ENCODE measurements around the gene LFNG. TPM values are rescaled to one million over a fixed set of nuclear protein-coding genes. Genes with fewer than 3 reads are reported as not detected.

LFNG gene
- total RNA-seq, 1 donor from 2014 or later = 58.0 TPM

DNA sequence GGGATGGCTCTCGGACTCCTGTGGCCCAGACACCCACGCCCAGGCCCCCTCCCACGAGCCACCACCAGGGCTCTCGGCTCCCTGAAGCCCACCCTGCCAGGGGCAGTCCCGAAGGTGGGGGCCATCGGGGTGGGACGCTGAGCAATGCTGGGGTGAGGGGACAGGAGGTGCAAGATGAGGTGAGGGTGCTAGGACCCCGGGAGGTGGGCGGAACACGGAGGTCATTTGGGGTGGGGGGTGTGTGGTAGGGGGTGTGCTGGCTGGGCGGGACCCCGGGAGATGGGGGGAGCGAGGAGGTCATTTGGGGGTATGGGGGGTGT lies 17.0 kb upstream of the LFNG start:
- TF ChIP-seq, protein P1, sequence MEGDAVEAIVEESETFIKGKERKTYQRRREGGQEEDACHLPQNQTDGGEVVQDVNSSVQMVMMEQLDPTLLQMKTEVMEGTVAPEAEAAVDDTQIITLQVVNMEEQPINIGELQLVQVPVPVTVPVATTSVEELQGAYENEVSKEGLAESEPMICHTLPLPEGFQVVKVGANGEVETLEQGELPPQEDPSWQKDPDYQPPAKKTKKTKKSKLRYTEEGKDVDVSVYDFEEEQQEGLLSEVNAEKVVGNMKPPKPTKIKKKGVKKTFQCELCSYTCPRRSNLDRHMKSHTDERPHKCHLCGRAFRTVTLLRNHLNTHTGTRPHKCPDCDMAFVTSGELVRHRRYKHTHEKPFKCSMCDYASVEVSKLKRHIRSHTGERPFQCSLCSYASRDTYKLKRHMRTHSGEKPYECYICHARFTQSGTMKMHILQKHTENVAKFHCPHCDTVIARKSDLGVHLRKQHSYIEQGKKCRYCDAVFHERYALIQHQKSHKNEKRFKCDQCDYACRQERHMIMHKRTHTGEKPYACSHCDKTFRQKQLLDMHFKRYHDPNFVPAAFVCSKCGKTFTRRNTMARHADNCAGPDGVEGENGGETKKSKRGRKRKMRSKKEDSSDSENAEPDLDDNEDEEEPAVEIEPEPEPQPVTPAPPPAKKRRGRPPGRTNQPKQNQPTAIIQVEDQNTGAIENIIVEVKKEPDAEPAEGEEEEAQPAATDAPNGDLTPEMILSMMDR (IDR thresholded peaks at IDR 0.05) = no peak
- TF ChIP-seq EZH2 (IDR thresholded peaks at IDR 0.05) = no peak
- no peak for TF ChIP-seq EZH2phosphoT487 (IDR thresholded peaks at IDR 0.05)
- H3K36me3 Mint-ChIP-seq = no peaks in the 10 kb centered on the region
- no peak overlapping the region for H3K4me3 ChIP-seq
- no peaks in the 10 kb centered on the region for H4K20me1 ChIP-seq (ENCODE audit: low read depth)
- H3K4me1 ChIP-seq = peaks cover 39% of the 10 kb centered on the region
- no peak overlapping the region for H3K27ac ChIP-seq
- H3K36me3 ChIP-seq = no peaks in the 10 kb centered on the region
- no peak for DNase-seq (ENCODE audit: low spot score)
- H3K27me3 ChIP-seq = no peaks in the 10 kb centered on the region
- H3K79me2 ChIP-seq (ENCODE audit: low read depth) = no peaks in the 10 kb centered on the region
- peaks cover 40% of the 10 kb centered on the region for H3F3A ChIP-seq (ENCODE audit: low read depth)
- H3K9ac ChIP-seq = no peak overlapping the region
- H3K4me1 Mint-ChIP-seq = peaks cover 60% of the 10 kb centered on the region
- no peaks in the 10 kb centered on the region for H3K9me3 Mint-ChIP-seq
- no peaks in the 10 kb centered on the region for H3K9me3 ChIP-seq (ENCODE audit: low read depth)
- no peak overlapping the region for H3K4me2 ChIP-seq
- H3K4me3 Mint-ChIP-seq = no peak overlapping the region
- no peak overlapping the region for H2AFZ ChIP-seq (replicated peaks)
- no peak overlapping the region for H3K27ac Mint-ChIP-seq
- H3K27me3 Mint-ChIP-seq (ENCODE audit: insufficient read depth, low read depth) = peaks cover 21% of the 10 kb centered on the region

DNA sequence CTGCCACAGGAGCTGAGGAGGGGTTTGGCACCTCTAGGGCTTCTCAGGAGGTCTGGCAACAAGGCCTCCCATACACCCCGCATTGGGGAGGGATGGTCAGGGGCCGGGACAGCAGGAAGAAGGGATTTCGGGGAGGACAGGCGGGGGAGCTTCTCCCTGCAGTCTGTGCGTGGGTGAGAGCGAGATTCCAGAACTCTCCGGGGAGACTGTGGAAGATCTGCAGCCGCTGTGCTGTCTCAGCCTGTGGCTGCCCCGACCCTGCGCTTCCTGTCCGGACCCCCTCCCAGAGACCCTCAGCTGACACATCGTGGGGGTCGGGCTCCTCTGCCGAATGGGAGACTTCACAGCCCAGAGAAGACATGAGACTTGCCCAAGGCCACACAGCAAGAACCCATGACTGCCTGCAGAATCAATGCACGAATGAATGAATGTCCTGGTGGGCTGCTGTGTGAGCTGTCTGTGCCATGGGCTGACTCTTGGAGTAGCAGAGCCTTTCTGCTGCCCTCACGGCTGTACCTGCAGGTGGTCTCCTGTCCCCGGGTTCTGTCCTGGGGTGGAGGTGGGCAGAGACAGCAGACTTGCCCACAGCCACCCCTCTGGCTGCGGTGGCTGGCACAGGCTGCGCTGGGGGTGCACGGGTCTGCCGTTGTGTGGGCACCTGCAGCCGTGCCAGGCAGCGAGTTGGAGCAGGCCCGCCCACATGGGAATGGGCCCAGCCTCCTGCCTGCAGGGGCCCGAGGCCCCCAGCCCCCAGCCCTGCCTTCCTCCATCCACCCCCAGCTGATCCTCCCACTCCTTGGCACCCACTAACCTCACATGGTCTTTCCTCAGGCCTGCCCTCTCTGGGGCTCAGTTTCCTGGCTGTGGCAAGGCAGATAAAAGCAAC lies 16.3 kb upstream of the LFNG start:
- H3K4me1 ChIP-seq = peaks cover 35% of the 10 kb centered on the region
- no peaks in the 10 kb centered on the region for H3K27me3 ChIP-seq
- TF ChIP-seq EZH2phosphoT487 (IDR thresholded peaks at IDR 0.05) (no peak), EZH2 (IDR thresholded peaks at IDR 0.05) (no peak)
- TF ChIP-seq, protein P1 (IDR thresholded peaks at IDR 0.05) = no peak
- peaks cover 21% of the 10 kb centered on the region for H3K27me3 Mint-ChIP-seq (ENCODE audit: insufficient read depth, low read depth)
- H2AFZ ChIP-seq (replicated peaks) = no peak overlapping the region
- H3K9me3 ChIP-seq (ENCODE audit: low read depth) = no peaks in the 10 kb centered on the region
- H3K4me1 Mint-ChIP-seq = peaks cover 59% of the 10 kb centered on the region
- H3K9me3 Mint-ChIP-seq = no peaks in the 10 kb centered on the region
- no peak overlapping the region for H3K4me3 ChIP-seq
- no peaks in the 10 kb centered on the region for H3K36me3 Mint-ChIP-seq
- no peak overlapping the region for H3K9ac ChIP-seq
- peaks cover 40% of the 10 kb centered on the region for H3F3A ChIP-seq (ENCODE audit: low read depth)
- H3K79me2 ChIP-seq (ENCODE audit: low read depth) = no peaks in the 10 kb centered on the region
- no peak overlapping the region for H3K4me3 Mint-ChIP-seq
- H3K36me3 ChIP-seq = no peaks in the 10 kb centered on the region
- DNase-seq (ENCODE audit: low spot score) = no peak
- H3K27ac Mint-ChIP-seq = no peak overlapping the region
- H3K27ac ChIP-seq = no peak overlapping the region
- H3K4me2 ChIP-seq = no peak overlapping the region
- H4K20me1 ChIP-seq (ENCODE audit: low read depth) = no peaks in the 10 kb centered on the region

DNA sequence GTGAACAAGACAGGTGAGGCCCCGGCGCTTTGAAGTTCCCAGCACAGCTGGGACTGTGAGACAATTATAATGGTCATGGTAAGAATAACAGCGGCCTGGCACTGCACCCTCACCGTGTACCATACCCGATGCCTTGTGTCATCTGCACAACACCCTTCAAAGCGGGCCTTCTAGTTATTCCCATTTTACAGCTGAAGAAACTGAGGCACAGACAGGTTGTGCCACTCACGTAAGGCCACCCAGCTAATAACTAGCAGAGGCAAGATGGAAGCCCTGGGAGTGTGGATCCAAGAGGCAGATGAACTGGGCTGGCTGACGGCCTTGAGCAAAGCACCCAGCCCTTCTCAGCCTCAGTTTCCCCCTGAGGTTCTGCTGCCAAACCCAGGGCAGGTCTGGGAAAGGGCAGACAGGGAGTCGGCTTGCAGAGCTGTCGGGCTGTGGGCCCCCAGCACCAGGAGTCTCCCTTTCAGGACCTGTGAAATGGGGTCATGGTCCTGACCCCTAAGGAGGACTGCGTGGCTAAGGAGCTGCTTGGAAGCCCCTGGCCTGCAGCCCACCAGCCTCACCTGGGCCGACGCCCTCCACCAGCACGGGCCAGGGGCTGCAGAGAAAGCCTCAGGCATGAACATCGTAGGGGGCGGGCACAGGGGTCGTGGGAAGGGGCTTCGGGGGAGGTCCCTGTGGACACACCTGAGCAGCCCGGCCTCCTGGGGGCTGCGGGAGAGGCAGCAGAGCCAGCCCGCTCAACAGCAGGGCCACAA lies 15.3 kb upstream of the LFNG start:
- H3K27ac ChIP-seq = no peak overlapping the region
- no peak for TF ChIP-seq EZH2 (IDR thresholded peaks at IDR 0.05)
- TF ChIP-seq, protein P1 (IDR thresholded peaks at IDR 0.05) = no peak
- no peak for TF ChIP-seq EZH2phosphoT487 (IDR thresholded peaks at IDR 0.05)
- no peaks in the 10 kb centered on the region for H3K27me3 ChIP-seq
- H3K4me1 ChIP-seq = peaks cover 35% of the 10 kb centered on the region
- H3K4me3 ChIP-seq = no peak overlapping the region
- no peak for DNase-seq (ENCODE audit: low spot score)
- H3K36me3 ChIP-seq = no peaks in the 10 kb centered on the region
- no peaks in the 10 kb centered on the region for H3K9me3 ChIP-seq (ENCODE audit: low read depth)
- H3K36me3 Mint-ChIP-seq = no peaks in the 10 kb centered on the region
- H3K4me2 ChIP-seq = no peak overlapping the region
- peak overlapping the region; percentile 30 for H3K4me3 Mint-ChIP-seq
- H2AFZ ChIP-seq (replicated peaks) = no peak overlapping the region
- peaks cover 17% of the 10 kb centered on the region for H3K27me3 Mint-ChIP-seq (ENCODE audit: insufficient read depth, low read depth)
- peaks cover 40% of the 10 kb centered on the region for H3F3A ChIP-seq (ENCODE audit: low read depth)
- peak overlapping the region; percentile 78 for H3K27ac Mint-ChIP-seq
- H3K9me3 Mint-ChIP-seq = no peaks in the 10 kb centered on the region
- H4K20me1 ChIP-seq (ENCODE audit: low read depth) = no peaks in the 10 kb centered on the region
- no peaks in the 10 kb centered on the region for H3K79me2 ChIP-seq (ENCODE audit: low read depth)
- H3K9ac ChIP-seq = no peak overlapping the region
- H3K4me1 Mint-ChIP-seq = peaks cover 59% of the 10 kb centered on the region

All from neural progenitor cell (in vitro differentiated cells).